K562 (cell line): Measurements from ENCODE around the gene THSD8. TPM values are rescaled to one million over a fixed set of nuclear protein-coding genes. Genes with fewer than 3 reads are reported as not detected.
A peak's percentile ranks its signal among the peaks of the same experiment; 100 is the strongest.

Source experiments
- ASH1L ChIP-seq: fragments of 450-650 bp; IDR thresholded peaks from 2 replicates; pipeline ENCODE4 v1.6.1; 2018; ENCODE audit warnings: borderline replicate concordance, mild to moderate bottlenecking, low read depth; ENCODE audit not compliant: partially characterized antibody
- CAMTA2 ChIP-seq: fragments of 250-450 bp; sonication (Bioruptor Pico); conservative IDR thresholded peaks from 2 replicates; pipeline ENCODE4 v1.5.1; 2022
- CGGBP1 ChIP-seq: fragments of 250-450 bp; sonication (Bioruptor Pico); IDR thresholded peaks from 2 replicates; pipeline ENCODE4 v1.9.0; 2021; ENCODE audit warnings: mild to moderate bottlenecking
- CHD2 ChIP-seq: IDR thresholded peaks from 2 replicates; pipeline ENCODE4 v1.6.1; 2011; ENCODE audit warnings: low read depth, low read length
- CREM ChIP-seq: IDR thresholded peaks from 2 replicates; pipeline ENCODE4 v1.6.1; 2014; ENCODE audit warnings: antibody characterized with exemption, low read depth
- EGR1 ChIP-seq: fragments of 450-650 bp; conservative IDR thresholded peaks from 2 replicates; pipeline ENCODE4 v1.6.1; 2017; ENCODE audit warnings: mild to moderate bottlenecking
- ERF ChIP-seq: fragments of 450-650 bp; formaldehyde crosslinking; IDR thresholded peaks from 2 replicates; pipeline ENCODE4 v1.4.0; 2020; ENCODE audit warnings: mild to moderate bottlenecking, mixed read lengths
- GATAD2A ChIP-seq: fragments of 450-650 bp; IDR thresholded peaks from 2 replicates; pipeline ENCODE4 v1.6.1; 2017
- HNRNPL ChIP-seq: fragments of 200-400 bp; formaldehyde crosslinking; IDR thresholded peaks from 2 replicates; pipeline ENCODE4 v1.6.1; 2017; ENCODE audit warnings: low read depth, mild to moderate bottlenecking, low read length
- MIER1 ChIP-seq: fragments of 450-650 bp; IDR thresholded peaks from 2 replicates; pipeline ENCODE4 v1.6.1; 2016; ENCODE audit warnings: antibody characterized with exemption, mild to moderate bottlenecking, low read depth
- NBN ChIP-seq: fragments of 450-650 bp; IDR thresholded peaks from 2 replicates; pipeline ENCODE4 v1.6.1; 2016; ENCODE audit warnings: low read depth, mild to moderate bottlenecking
- NR4A1 ChIP-seq, 2 experiments: fragments of 250-450 bp in 1 of 2; fragments of 450-650 bp in 1 of 2; sonication (Bioruptor Pico) in 1 of 2; IDR thresholded peaks; 2 replicates each; pipeline versions ENCODE4 v1.4.0 to v1.6.1; 2016 to 2020; ENCODE audit warnings: mild to moderate bottlenecking in 2 of 2, missing compliant biosample characterization in 1 of 2, missing genetic modification characterization in 1 of 2, moderate library complexity in 1 of 2
- PBX2 ChIP-seq, 2 experiments: IDR thresholded peaks in 1 of 2; conservative IDR thresholded peaks in 1 of 2; 2 replicates each; pipeline ENCODE4 v1.6.1; 2016; ENCODE audit warnings: low read depth in 2 of 2, mild to moderate bottlenecking in 1 of 2, missing compliant biosample characterization in 1 of 2, missing genetic modification characterization in 1 of 2, moderate library complexity in 1 of 2
- PTTG1 ChIP-seq: fragments of 450-650 bp; IDR thresholded peaks from 2 replicates; pipeline ENCODE4 v1.6.1; 2016; ENCODE audit warnings: low read depth, mild to moderate bottlenecking, missing genetic modification characterization, missing compliant biosample characterization
- SETDB1 ChIP-seq: IDR thresholded peaks from one replicate; pipeline ENCODE4 v1.6.1; 2012; ENCODE audit warnings: low read length, control low read depth, inconsistent platforms
- SIN3B ChIP-seq: fragments of 450-650 bp; IDR thresholded peaks from 2 replicates; pipeline ENCODE4 v1.6.1; 2017; ENCODE audit warnings: low read depth, mild to moderate bottlenecking, moderate library complexity
- SIRT6 ChIP-seq: IDR thresholded peaks from one replicate; pipeline ENCODE4 v1.6.1; 2012; ENCODE audit warnings: low read depth, mild to moderate bottlenecking, control low read depth, inconsistent platforms, low read length, moderate library complexity
- SMAD2 ChIP-seq: fragments of 150-350 bp; IDR thresholded peaks from 2 replicates; pipeline ENCODE4 v1.6.1; 2014; ENCODE audit warnings: low read depth, mild to moderate bottlenecking, low read length
- TOE1 ChIP-seq, 2 experiments: fragments of 450-650 bp in 1 of 2; sonication (generic) in 1 of 2; formaldehyde crosslinking in 1 of 2; IDR thresholded peaks; 2 replicates each; pipeline versions ENCODE4 v1.7.1 to v1.8.0; 2016 to 2022; ENCODE audit warnings: borderline replicate concordance in 2 of 2, mild to moderate bottlenecking in 2 of 2, antibody characterized with exemption in 1 of 2, inconsistent platforms in 1 of 2, low read depth in 1 of 2, missing genetic modification reagents in 1 of 2, moderate library complexity in 1 of 2
- YY1 ChIP-seq, 3 experiments: IDR thresholded peaks; 2 replicates each; pipeline ENCODE4 v1.6.1; 2011; ENCODE audit warnings: low read length in 2 of 3, mild to moderate bottlenecking in 2 of 3, moderate library complexity in 2 of 3, borderline replicate concordance in 1 of 3, control low read depth in 1 of 3, low read depth in 1 of 3; ENCODE audit not compliant: insufficient read depth in 3 of 3, insufficient replicate concordance in 2 of 3, control insufficient read depth in 1 of 3, insufficient read length in 1 of 3; ENCODE audit errors: extremely low read depth in 1 of 3
- ZNF740 ChIP-seq, 3 experiments: fragments of 200-800 bp in 1 of 3; sonication (Bioruptor generic) in 1 of 3; sonication (generic) in 1 of 3; formaldehyde crosslinking in 1 of 3; IDR thresholded peaks; 2 replicates each; pipeline versions ENCODE4 v1.6.1 to v1.8.0; 2016 to 2022; ENCODE audit warnings: mild to moderate bottlenecking in 2 of 3, missing compliant biosample characterization in 2 of 3, missing genetic modification characterization in 2 of 3, missing genetic modification reagents in 1 of 3
- ZNF76 ChIP-seq: fragments of 250-450 bp; sonication (Bioruptor Pico); IDR thresholded peaks from 2 replicates; pipeline ENCODE4 v1.4.0; 2020; ENCODE audit warnings: mild to moderate bottlenecking, moderate library complexity, borderline replicate concordance
- polyA plus RNA-seq, 8 experiments: library from polyadenylated mRNA; depleted of rRNA in 4 of 8; stranded (reverse) in 5 of 8; unstranded in 3 of 8; fragments of >200 nt; fragmentation: Nextera tagmentation in 2 of 8; fragmentation: Illumina TruSeq in 1 of 8; extraction: Ambion mirVana in 2 of 8; extraction: Trizol in 1 of 8; gene quantifications; 2 replicates each; pipeline versions ENCODE4 v1.2.1 to v1.2.3, GENCODE V29; 2011 to 2014; ENCODE audit warnings: inconsistent platforms in 1 of 8, missing spikeins in 1 of 8
- total RNA-seq, 7 experiments: library from RNA; depleted of rRNA in 6 of 7; stranded (reverse); fragments of >200 nt in 6 of 7; fragmentation: Illumina TruSeq in 2 of 7; extraction: Trizol in 2 of 7; gene quantifications; 2 replicates each; pipeline versions ENCODE4 v1.2.1 to v1.2.3, GENCODE V29; 2011 to 2021; ENCODE audit warnings: low replicate concordance in 1 of 7

THSD8 gene
- total and polyA plus RNA-seq, 9 of the 15 experiments (the other 6 are each of a cell fraction or from before 2014, with no cell fraction given), result 8.4 to 42.4 (median 19.9) TPM; not detected in 2

- TF ChIP-seq YY1 (IDR thresholded peaks at IDR 0.05; ENCODE audit: borderline replicate concordance in 1 of 3, control insufficient read depth in 1 of 3, extremely low read depth in 1 of 3, insufficient read depth in 3 of 3, insufficient read length in 1 of 3, insufficient replicate concordance in 2 of 3, low read depth in 1 of 3, low read length in 2 of 3) (no peak), GATAD2A (no peak), NBN (peak; percentile 76), SIRT6 (no peak), ERF (CRISPR knock-in tag) (no peak), ASH1L (no peak), CGGBP1 (CRISPR knock-in tag) (no peak), CHD2 (no peak), ZNF740 (CRISPR knock-in tag; IDR thresholded peaks at IDR 0.05) (peak; percentile 93), ZNF740 (tag; IDR thresholded peaks at IDR 0.05) (peak in 1 of 2 experiments; percentile 81; a peak in 2 of 4 replicates), EGR1 (no peak), SIN3B (no peak), NR4A1 (CRISPR knock-in tag; IDR thresholded peaks at IDR 0.05) (no peak), NR4A1 (tag; IDR thresholded peaks at IDR 0.05) (no peak), SETDB1 (no peak), PTTG1 (no peak), HNRNPL (no peak), CREM (0 out of 2 replicates have a peak, but pooled peaks have one; percentile 25), TOE1 (IDR thresholded peaks at IDR 0.05; ENCODE audit: borderline replicate concordance) (peak; percentile 84), TOE1 (CRISPR knock-in tag; IDR thresholded peaks at IDR 0.05; ENCODE audit: borderline replicate concordance, low read depth) (no peak), SMAD2 (no peak), ZNF76 (CRISPR knock-in tag) (no peak), CAMTA2 (CRISPR knock-in tag) (no peak), PBX2 (CRISPR knock-in tag; IDR thresholded peaks at IDR 0.05; ENCODE audit: low read depth) (0 out of 2 replicates have a peak, but pooled peaks have one; percentile 18), PBX2 (tag; conservative IDR thresholded peaks at IDR 0.05; ENCODE audit: low read depth) (no peak), MIER1 (no peak)
Observed at GRCh38 chr19:12825254-12826131, 23.6 kb downstream of the THSD8 start (continued).
